SJSA1 (cell line): ENCODE data around the gene JMJD8. TPM values are rescaled to one million over a fixed set of nuclear protein-coding genes. Genes with fewer than 3 reads are reported as not detected.

Experiments
- DNase-seq, 2 experiments: peaks; one replicate each; pipeline ENCODE4 v3.0.0-alpha.2; 2015 to 2020; ENCODE audit warnings: low spot score in 2 of 2, low read depth in 1 of 2
- H3K27ac ChIP-seq: fragments of 250-450 bp; sonication (Bioruptor Pico); 2 replicates; pipeline ENCODE4 v1.5.1; 2020; ENCODE audit warnings: mild to moderate bottlenecking, moderate library complexity
- H3K27me3 ChIP-seq: fragments of 250-450 bp; sonication (Bioruptor Pico); replicated peaks from 2 replicates; pipeline ENCODE4 v1.5.1; 2020; ENCODE audit warnings: mild to moderate bottlenecking, moderate library complexity
- H3K36me3 ChIP-seq: fragments of 250-450 bp; sonication (Bioruptor Pico); 2 replicates; pipeline ENCODE4 v1.5.1; 2020; ENCODE audit warnings: mild to moderate bottlenecking
- H3K4me1 ChIP-seq: fragments of 250-450 bp; sonication (Bioruptor Pico); replicated peaks from 2 replicates; pipeline ENCODE4 v1.6.1; 2021; ENCODE audit warnings: mild to moderate bottlenecking
- H3K4me3 ChIP-seq: fragments of 250-450 bp; sonication (Bioruptor Pico); 2 replicates; pipeline ENCODE4 v1.5.1; 2020; ENCODE audit warnings: mild to moderate bottlenecking
- H3K9me3 ChIP-seq: fragments of 250-450 bp; sonication (Bioruptor Pico); replicated peaks from 2 replicates; pipeline ENCODE4 v1.5.1; 2020; ENCODE audit warnings: mild to moderate bottlenecking
- total RNA-seq: library from RNA; depleted of rRNA; stranded (reverse); fragments of >200 nt; shearing (Covaris generic); gene quantifications from 2 replicates; pipeline ENCODE4 v1.2.3, GENCODE V29; 2014

The JMJD8 gene
- total RNA-seq, 1 experiment from 2014 or later: 25.7 TPM

- peaks cover 4% of the 10 kb centered on the region for H3K9me3 ChIP-seq
- no peak overlapping the region for H3K4me3 ChIP-seq
- DNase-seq: no peak
- peaks cover 76% of the 10 kb centered on the region for H3K36me3 ChIP-seq
- peaks cover 43% of the 10 kb centered on the region for H3K4me1 ChIP-seq
- no peaks in the 10 kb centered on the region for H3K27me3 ChIP-seq
- H3K27ac ChIP-seq: no peak overlapping the region
Observed at GRCh38 chr16:684961-685696, 995 bp upstream of the JMJD8 start.

GRCh38 chr16:683396-684070, 601 bp downstream of the JMJD8 start:
- no peak for DNase-seq
- Histone ChIP-seq H3K4me3 (peak overlapping the region; percentile 50), H3K4me1 (peaks cover 43% of the 10 kb centered on the region), H3K36me3 (peaks cover 78% of the 10 kb centered on the region), H3K27me3 (no peaks in the 10 kb centered on the region), H3K9me3 (peaks cover 5% of the 10 kb centered on the region), H3K27ac (peak overlapping the region; percentile 29; the same call in 1 of the 2 replicates)

GRCh38 chr16:682493-683395, 1.4 kb downstream of the JMJD8 start:
- Histone ChIP-seq H3K27ac (no peak overlapping the region), H3K27me3 (no peaks in the 10 kb centered on the region)

GRCh38 chr16:681746-682427, 2.2 kb downstream of the JMJD8 start:
- H3K36me3 ChIP-seq: peaks cover 66% of the 10 kb centered on the region
- H3K4me3 ChIP-seq: no peak overlapping the region
- DNase-seq: no peak
- H3K4me1 ChIP-seq: peaks cover 43% of the 10 kb centered on the region
- peaks cover 5% of the 10 kb centered on the region for H3K9me3 ChIP-seq
- H3K27ac ChIP-seq: no peak overlapping the region
- H3K27me3 ChIP-seq: no peaks in the 10 kb centered on the region

More at GRCh38 chr16:682493-683395, 1.4 kb downstream of the JMJD8 start:
- H3K9me3 ChIP-seq: peaks cover 5% of the 10 kb centered on the region
- peaks cover 43% of the 10 kb centered on the region for H3K4me1 ChIP-seq
- H3K4me3 ChIP-seq: no peak overlapping the region
- DNase-seq: no peak
- H3K36me3 ChIP-seq: peaks cover 74% of the 10 kb centered on the region

- Histone ChIP-seq H3K4me3 (peak overlapping the region; percentile 99), H3K36me3 (peaks cover 58% of the 10 kb centered on the region), H3K4me1 (peaks cover 43% of the 10 kb centered on the region), H3K27ac (no peak overlapping the region), H3K27me3 (no peaks in the 10 kb centered on the region), H3K9me3 (peaks cover 5% of the 10 kb centered on the region)
- DNase-seq: peak; percentile 53 to 69
Observed at GRCh38 chr16:680967-681745, 3.0 kb downstream of the JMJD8 start.

- no peak for DNase-seq
- Histone ChIP-seq H3K9me3 (peaks cover 5% of the 10 kb centered on the region), H3K27me3 (no peaks in the 10 kb centered on the region), H3K27ac (peak overlapping the region; percentile 70), H3K4me1 (peaks cover 43% of the 10 kb centered on the region), H3K36me3 (peaks cover 53% of the 10 kb centered on the region), H3K4me3 (peak overlapping the region; percentile 99)
Observed at GRCh38 chr16:680625-680945, 3.5 kb downstream of the JMJD8 start.

GRCh38 chr16:679814-680624, 4.1 kb downstream of the JMJD8 start, which contains the start of gene STUB1:
TSS of gene STUB1 (plus strand) at chr16:680410. CDS start at chr16:680526, 116 bp downstream.
- Histone ChIP-seq H3K4me1 (peaks cover 46% of the 10 kb centered on the region), H3K4me3 (peak within 1 kb of the TSS; percentile 99), H3K9me3 (peaks cover 5% of the 10 kb centered on the region), H3K36me3 (peaks cover 47% of the 10 kb centered on the region), H3K27ac (peak within 1 kb of the TSS; percentile 70), H3K27me3 (no peaks in the 10 kb centered on the region)
- peak; percentile 90 for DNase-seq

GRCh38 chr16:678858-679813, 5.0 kb downstream of the JMJD8 start:
- Histone ChIP-seq H3K27me3 (no peaks in the 10 kb centered on the region), H3K36me3 (peaks cover 43% of the 10 kb centered on the region), H3K9me3 (peaks cover 5% of the 10 kb centered on the region), H3K27ac (no peak overlapping the region), H3K4me1 (peaks cover 41% of the 10 kb centered on the region), H3K4me3 (peak overlapping the region; percentile 37)
- peak; percentile 70 to 79 for DNase-seq

GRCh38 chr16:678209-678857, 5.8 kb downstream of the JMJD8 start:
- Histone ChIP-seq H3K4me3 (no peak overlapping the region), H3K36me3 (peaks cover 43% of the 10 kb centered on the region), H3K27ac (no peak overlapping the region)

GRCh38 chr16:677316-678190, 6.6 kb downstream of the JMJD8 start:
- DNase-seq: no peak
- Histone ChIP-seq H3K9me3 (peaks cover 5% of the 10 kb centered on the region), H3K4me3 (no peak overlapping the region), H3K27ac (no peak overlapping the region), H3K27me3 (no peaks in the 10 kb centered on the region), H3K4me1 (peaks cover 31% of the 10 kb centered on the region), H3K36me3 (peaks cover 43% of the 10 kb centered on the region)

More at GRCh38 chr16:678209-678857, 5.8 kb downstream of the JMJD8 start:
- peaks cover 33% of the 10 kb centered on the region for H3K4me1 ChIP-seq
- H3K9me3 ChIP-seq: peaks cover 5% of the 10 kb centered on the region
- no peak for DNase-seq
- H3K27me3 ChIP-seq: no peaks in the 10 kb centered on the region
